Daoy (cell line): Measurements from ENCODE around the gene DDX6. TPM values are rescaled to one million over a fixed set of nuclear protein-coding genes. Genes with fewer than 3 reads are reported as not detected.
"Not testable (repeated sequence)": the region's sequence is repeated elsewhere in the genome, so short reads cannot be mapped to it uniquely, and the experiment has no call there.

Experiments used
- DNase-seq: peaks from one replicate; pipeline ENCODE4 v3.0.0-alpha.2; 2015; ENCODE audit warnings: low read depth
- total RNA-seq: library from RNA; depleted of rRNA; stranded (reverse); fragments of >200 nt; shearing (Covaris generic); gene quantifications from 2 replicates; pipeline ENCODE4 v1.2.3, GENCODE V29; 2014; rRNA removed

DDX6 gene, protein sequence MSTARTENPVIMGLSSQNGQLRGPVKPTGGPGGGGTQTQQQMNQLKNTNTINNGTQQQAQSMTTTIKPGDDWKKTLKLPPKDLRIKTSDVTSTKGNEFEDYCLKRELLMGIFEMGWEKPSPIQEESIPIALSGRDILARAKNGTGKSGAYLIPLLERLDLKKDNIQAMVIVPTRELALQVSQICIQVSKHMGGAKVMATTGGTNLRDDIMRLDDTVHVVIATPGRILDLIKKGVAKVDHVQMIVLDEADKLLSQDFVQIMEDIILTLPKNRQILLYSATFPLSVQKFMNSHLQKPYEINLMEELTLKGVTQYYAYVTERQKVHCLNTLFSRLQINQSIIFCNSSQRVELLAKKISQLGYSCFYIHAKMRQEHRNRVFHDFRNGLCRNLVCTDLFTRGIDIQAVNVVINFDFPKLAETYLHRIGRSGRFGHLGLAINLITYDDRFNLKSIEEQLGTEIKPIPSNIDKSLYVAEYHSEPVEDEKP
- total RNA-seq = 42.1 and 46.7 TPM in 2 replicates

DNA sequence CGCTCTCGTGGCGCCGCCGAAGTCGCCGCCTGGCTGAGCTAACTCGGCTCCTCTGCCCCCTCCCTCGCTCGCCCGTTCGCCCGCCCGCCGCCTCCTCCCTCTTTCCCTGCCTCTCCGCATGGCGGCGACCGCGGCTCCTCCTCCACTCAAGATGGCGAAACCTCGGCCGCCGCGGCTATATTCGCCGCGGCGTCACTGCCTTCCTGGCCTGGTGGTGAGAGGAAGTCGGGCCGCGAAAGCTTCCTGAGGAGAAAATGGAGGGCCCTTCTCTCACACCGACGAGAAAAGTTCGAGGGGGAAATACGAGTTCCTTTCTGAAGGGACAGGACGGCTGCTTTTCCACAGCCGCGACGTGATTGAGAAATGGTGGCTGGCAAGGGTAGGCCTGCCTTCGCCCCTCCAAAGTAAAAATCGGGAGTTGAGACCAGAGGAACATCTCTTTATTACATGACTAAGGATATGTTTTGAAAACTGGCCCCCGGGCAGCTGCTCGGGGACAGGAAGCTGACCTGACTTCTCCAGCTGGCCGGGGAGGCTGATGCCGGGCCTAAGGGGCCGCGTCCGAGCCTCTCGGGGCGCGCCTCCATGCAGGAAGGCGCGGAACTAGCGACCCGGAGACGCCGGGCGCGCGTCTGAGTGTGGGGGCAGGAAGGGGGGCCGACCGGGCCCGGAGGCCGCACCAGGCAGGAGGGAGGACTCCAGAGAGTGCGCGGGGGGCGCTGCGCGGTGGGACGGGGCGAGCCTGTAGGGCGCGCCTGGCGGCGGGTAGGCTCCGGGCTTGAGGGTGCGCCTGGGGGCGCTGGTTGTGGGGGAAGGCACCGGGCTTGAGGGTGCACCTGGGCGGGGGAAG, at the start of gene DDX6:
Gene DDX6, minus strand, starts transcription at position 54 of the 850 bp plus-strand sequence. CDS start 4,913 bp downstream, outside the sequence.
- peak; percentile 92 for DNase-seq

DNA sequence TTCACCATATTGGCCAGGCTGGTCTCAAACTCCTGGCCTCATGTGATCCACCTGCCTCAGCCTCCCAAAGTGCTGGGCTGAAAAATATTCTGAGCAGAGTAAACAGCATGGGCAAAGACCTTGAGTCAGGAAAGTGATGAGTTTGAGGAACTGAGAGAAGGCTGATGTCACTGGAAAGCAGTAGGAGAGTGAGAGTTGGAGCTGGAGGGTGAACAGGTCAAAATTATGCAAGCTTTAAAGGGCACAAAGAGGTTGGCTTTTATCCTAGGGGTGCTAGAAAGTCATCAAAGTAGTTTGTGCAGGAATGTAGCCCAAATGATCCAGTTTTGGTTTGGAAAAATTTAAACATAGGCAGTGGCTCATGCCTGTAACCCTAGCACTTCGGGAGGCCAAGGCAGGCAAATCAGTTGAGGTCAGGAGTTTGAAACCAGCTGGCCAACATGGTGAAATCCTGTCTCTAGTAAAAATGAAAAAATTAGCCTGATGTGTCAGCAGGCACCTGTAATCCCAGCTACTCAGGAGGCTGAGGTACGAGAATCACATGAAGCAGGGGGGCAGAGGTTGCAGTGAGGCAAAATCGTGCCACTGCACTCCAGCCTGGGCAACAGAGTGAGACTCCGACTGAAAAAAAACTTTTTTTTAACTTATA, 48.1 kb upstream of the DDX6 start:
- no peak for DNase-seq

DNA sequence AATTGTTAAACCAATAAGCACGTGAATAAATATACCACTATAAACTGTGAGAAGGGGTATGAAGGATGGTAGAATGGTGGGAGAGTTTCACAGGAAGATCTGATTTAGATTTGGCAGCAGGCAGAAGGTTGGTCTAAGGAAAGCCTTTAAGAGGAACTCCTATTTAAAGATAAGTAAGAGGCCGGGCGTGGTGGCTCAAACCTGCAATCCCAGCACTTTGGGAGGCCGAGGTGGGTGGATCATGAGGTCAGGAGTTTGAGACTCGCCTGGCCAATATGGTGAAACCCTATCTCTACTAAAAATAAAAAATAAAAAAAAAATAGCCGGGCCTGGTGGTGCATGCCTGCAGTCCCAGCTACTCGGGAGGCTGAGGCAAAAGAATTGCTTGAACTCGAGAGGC, 46.9 kb upstream of the DDX6 start:
- no peak for DNase-seq

DNA sequence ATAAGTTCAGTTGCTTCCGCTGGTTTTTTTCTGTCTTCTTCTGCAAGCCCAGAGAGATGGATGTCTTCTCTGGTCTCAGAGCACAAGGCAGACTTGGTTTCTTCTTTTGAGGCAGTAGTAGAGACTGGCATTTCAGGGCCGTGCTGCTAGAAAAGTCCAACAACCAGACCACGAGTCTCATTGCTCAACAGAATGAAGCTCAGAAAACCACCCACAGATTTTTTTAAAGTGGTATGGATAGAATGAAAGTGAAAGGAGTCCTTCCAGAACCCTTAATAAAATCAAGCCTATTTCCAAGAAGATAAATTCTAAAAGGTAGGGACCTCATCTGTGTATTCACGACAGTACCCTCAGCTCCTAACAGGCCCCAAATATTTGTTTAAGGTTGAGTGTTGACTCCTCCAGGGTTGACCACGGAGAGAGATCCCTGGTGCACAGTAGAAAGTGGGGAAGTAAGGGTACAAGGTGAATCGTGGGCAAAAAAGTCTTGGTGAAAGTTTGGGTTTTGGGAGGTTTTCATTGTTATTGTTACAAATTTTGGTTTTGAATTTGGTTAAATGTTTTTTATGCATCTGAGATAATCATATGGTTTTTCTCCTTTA, 43.6 kb upstream of the DDX6 start:
- no peak for DNase-seq

DNA sequence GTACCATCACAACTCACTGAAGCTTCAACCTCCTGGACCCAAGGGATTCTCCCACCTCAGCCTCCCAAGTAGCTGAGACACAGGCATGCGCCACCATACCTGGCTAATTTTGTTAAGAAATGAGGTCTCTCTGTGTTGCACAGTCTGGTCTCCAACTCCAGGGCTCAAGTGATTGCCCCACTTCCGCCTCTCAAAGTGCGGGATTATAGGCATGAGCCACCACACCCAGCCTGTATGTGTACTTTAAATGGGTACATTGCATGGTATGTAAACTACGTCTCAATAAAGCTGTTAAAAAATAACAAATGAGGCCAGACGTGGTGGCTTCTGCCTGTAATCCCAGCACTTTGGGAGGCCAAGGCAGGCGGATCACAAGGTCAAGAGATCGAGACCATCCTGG, 36.2 kb upstream of the DDX6 start:
- no peak for DNase-seq

DNA sequence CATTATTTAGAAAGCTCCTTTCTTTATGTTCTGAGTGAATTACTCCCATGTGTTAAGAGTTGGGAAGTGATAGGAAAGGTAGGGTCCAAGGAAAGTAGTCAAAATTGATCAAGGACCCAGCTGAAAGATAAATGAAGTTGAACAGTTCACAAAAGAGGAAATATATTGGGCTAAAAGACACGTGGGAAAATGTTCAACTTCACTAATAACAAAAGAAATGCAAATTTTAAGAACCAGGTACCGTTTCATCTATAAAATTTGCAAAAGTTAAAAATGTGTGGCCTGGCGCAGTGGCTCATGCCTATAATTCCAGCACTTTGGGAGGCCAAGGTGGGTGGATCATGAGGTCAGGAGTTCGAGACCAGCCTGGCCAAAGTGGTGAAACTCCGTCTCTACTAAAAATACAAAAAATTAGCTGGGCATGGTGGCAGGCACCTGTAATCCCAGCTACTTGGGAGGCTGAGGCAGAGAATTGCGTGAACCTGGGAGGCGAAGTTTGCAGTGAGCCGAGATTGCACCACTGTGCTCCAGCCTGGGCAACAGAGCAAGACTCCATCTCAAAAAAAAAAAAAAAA, 32.1 kb upstream of the DDX6 start:
- DNase-seq = not testable (repeated sequence)

DNA sequence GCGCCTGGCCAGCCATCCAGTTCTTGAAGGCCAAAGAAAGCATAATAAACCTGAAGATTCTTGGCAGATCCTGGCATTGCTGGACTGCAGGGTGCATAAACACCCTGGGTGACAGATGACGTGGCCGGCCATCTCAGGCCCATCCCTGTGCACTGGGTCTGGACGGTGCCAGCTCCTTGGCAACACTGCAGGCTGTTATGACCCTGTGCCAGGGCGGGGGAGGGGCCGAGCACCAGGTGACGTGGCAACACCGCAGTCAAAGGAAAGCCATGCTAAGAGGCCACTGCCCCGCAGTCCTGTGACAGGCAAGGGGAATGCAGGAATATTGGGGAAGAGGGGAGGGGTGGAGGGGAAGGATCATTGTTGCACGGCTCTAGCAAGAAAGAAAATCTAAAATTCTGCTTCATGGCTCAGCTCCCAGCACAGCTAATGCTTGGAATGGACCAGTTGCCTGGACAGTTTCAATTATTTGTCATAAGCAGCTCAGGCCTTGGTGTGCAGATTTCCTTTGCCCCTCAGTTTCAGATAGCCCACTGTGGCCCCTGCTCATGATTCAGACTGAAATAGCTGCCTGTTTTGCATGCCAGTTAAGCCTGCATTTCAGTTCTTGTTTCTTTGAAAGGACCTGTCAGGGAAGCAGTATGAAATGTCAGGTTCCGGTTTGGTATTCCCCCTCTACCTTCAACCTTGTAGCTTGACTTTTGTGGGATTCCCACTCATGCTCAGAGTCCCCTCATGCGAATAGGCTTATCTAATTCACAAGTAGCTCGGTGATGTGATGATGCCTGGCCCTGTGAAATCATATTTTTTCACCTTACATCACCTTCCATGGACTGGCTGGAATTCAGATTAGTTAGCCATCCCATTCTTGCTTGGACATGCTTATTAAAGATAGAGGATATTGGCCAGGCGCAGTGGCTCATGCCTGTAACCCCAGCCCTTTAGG, 29.7 kb upstream of the DDX6 start:
- DNase-seq = peak; percentile 79

DNA sequence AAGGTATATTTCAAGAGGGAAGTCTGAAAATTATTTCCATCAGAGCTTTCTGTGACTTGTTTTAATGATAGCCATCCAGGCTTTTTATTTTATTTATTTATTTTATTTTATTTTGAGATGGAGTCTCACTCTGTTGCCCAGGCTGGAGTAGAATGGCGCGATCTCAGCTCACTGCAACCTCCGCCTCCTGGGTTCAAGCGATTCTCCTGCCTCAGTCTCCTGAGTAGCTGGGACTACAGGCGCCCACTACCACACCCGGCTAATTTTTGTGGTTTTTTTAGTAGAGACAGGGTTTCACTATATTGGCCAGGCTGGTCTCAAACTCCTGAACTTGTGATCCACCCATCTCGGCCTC, 29.0 kb upstream of the DDX6 start:
- DNase-seq = not testable (repeated sequence)

DNA sequence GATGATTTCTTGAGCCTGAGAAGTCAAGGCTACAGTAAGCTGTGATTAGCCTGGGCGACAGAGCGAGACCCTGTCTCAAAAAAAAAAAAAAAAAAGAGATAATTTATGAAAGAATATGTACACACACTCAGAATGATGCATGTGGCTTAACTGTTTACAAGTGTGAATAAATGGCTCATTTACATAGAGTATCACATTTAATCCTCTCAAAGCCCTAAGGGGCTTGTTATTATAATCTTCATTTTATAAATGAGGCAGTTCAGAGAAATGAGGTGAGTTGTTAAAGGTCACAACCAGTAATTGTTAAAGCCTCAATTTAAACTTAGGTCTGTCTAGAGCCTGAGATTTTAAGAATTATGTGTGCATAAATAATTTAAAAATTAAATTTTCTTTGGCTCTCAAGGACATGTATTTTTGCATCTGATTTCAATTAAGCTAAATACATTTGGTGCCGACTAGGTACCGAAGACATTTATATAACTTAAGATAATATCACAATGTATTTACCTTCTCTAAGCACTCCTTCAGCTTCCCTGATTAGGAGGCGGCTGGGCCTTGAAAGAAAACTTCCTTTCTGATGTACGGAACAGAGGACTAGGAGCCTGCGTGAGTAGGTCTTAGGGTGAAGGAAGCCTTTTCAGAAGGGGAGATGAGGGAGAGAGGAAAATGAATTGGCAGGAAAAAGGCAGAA, 28.5 kb upstream of the DDX6 start:
- no peak for DNase-seq

DNA sequence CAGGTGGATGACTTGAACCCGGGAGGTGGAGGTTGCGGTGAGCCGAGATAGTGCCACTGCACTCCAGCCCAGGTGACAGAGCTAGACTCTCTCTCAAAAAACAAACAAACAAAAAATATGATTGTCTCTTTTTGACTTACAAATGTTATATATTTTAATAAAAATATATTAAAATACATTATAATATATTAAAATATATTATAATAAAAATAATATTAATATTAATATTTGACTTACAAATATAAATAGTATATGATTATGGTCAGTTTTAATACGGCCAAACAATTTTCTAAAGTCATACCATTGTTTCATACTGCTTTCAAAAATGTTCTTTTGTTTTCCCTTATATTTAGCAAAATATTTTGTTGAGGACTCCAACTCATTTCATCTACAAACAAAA, 27.2 kb upstream of the DDX6 start:
- no peak for DNase-seq

DNA sequence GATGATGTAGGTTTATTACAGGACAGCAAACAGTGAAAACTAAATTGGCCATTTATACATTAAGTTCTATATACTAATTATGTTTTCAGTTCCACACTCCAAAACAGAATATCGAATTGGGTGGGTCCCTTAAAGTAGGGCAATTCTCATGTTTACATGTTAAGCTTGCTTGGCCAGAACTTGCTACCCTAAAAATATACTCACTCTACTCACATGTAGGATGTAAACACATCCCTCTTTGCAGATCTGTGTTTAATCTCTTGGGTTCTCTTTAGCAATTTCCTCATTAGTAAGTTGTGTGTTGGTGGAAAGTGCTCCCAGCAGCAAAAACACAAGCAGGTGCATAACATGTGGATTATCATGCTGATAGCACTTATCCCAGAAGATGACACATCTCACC, 22.6 kb upstream of the DDX6 start:
- DNase-seq = no peak

DNA sequence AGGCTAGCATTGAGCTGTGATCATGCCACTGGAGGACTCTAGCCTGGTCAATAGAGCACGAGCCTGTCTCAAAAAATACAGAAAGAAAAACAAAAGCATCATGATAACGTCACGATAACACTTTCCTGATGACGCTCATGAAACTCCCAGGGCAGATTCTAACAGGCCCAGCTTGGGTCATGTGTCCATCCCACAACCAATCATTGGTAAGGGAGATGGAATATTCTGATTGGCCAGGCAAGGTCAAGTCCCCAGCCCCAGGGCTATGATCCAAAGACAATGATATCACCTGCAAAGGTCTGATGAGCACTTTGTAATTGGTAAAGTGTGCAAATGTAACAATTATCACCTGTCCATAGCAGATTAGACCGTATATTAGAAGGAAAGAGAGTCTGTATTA, 21.5 kb upstream of the DDX6 start:
- DNase-seq = no peak

DNA sequence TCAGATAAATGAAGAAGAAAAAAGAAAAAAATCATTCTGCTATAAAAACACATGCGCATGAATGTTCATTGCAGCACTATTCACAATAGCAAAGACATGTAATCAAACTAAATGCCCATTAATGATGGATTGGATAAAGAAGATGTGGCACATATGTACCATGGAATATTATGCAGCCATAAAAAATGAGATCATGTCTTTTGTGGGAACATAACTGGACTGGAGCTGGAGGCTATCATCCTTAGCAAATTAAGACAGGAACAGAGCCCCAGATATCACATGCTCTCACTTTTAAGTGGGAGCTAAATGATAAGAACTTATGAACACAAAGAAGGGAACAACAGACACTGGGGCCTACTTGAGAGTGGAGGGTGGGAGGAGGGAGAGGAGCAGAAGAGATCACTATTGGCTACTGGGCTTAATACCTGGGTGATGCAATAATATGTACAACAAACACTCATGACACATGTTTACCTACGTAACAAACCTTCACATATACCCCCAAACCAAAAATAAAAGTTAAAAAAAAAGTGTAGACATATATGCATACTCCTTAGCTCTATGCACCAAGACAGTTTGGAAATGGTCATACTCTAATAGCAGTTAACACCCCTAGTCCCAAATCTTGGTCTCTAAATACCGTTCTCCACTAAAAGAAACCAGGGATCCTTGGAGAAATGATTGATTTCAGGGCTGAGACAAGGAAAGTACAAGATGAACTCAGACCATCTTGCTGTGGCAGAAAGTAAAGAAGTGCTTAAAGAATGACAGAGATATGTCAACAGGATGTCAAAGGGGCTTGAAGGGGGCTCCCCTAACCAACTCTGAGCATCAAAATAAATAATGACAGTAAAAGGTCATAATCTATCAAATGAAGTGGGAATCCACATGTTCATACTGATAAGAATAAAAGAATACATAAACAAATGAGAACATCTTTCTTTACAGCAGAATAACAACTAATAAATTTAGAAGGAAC, 17.1 kb upstream of the DDX6 start:
- no peak for DNase-seq

DNA sequence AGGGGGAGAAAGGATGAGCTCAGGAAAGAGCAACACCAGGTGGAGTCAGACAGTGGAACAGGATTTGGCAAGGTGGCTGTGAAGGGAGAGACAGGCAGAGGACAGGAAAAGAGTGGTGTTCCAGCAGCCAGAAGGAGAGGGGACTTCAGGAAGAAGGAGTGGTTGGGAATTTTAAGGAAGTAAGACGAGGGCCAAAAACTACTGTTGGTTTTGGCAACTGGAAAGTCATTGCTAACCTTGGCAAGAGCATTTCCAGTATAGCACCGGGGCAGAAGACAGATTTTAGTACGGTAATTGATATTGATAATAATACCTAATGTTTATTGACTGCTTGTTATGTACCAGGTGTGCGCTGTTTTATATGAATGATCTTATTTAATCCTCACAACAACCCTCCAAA, 15.4 kb upstream of the DDX6 start:
- DNase-seq = no peak

DNA sequence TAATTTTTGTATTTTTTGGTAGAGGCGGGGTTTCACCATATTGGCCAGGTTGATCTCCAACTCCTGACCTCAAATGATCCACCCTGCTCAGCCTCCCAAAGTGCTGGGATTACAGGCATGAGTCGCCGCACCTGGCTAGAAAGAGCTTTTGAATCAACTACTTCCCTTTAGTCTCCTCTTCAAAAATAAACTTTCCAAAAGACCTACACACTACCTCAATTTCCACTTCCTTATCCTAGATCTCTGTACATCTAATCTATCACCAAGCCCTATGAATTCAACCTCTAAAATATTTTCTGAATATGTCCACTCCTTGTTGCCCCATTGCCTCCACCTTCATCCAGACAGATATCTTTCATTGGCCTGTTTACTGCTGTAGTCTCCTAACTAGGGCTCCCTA, 13.1 kb upstream of the DDX6 start:
- DNase-seq = no peak

DNA sequence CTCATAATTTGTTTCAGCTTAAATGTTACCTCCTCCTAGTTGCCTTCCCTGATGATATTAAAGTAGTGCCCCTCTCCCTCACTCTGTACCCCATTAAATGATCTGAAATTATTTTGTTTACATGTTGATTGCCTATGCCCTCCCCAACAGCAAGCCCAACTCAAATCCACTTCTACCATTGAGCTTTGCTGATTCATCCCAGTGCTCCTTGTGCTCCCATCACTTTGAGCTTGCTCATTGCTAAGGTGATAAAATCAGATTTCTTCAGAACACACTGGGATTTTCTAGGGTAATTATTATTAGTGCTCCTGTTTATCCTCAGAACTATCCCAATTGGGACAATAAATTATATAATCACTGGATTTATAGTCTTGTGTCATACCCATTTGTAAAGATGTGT, 8.4 kb upstream of the DDX6 start:
- DNase-seq = no peak

DNA sequence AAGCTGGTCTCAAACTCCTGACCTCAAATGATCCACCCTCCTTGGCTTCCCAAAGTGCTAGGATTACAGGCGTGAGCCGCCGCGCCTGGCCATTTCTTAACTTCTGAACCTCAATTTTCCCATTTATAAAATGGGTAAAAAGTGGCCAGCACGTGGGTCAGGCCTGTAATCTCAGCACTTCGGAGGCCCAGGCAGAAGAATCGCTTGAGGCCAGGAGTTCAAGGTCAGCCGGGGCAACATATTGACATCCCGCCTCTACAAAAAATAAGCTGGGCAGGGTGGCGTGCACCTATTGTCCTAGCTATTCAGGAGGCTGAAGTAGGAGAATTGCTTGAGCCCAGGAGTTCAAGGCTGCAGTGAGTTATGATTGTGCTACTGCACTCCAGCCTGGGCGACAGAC, 6.5 kb upstream of the DDX6 start:
- no peak for DNase-seq

DNA sequence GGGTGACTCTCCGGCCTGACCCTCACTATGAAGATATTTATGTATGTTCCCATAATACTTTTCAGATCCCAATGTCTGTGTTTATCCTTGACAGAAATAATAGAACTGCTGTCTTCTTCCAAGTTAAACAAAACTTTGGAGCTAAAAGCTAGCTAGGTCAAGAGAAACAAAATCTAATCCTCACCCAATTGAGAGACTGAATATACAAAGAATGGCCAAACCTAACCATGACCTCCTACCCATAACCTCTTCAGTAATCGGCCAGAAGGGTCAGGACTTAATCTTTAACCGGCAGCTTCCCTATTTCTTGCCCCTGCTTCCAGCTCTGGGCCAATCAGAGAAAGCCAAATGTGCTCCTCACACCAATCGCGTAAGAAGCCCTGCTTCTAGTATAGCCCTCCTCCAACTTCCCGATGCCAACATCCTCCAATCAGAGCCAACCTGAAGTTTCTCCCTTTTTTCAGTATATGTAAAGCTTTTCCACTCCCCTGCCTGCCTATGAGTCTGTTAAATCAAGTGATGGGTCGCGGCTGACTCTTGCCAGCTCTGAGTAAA, 1.7 kb upstream of the DDX6 start:
- DNase-seq = peak; percentile 15
